Measurements from ENCODE around the gene E2F7.

GRCh38 chr12:77003246-77003645 lies 62.1 kb downstream of the E2F7 start:
- TF ChIP-seq POLR2AphosphoS5 (IDR thresholded peaks at IDR 0.05; ENCODE audit: borderline replicate concordance, low read depth, low read length) (no peak), EZH2 (IDR thresholded peaks at IDR 0.05) (no peak), FOXP2 (optimal IDR thresholded peaks at IDR 0.05; ENCODE audit: control extremely low read depth, extremely low read length, insufficient read depth) (no peak)
